NCI-H2029 treated with DMSO at 0.1 percent for 48 hours (cell line): Measurements from ENCODE around the gene VTI1B.
"Not testable (repeated sequence)": the region's sequence is repeated elsewhere in the genome, so short reads cannot be mapped to it uniquely, and the experiment has no call there.

Experiments
- DNase-seq: peaks from one replicate; lab custom pipeline; 2025; lab: John Stamatoyannopoulos, UW

Gene VTI1B

GRCh38 chr14:67630186-67630585 lies 44.2 kb downstream of the VTI1B start:
- no peak for DNase-seq

GRCh38 chr14:67627519-67627918 lies 46.9 kb downstream of the VTI1B start:
- no peak for DNase-seq

GRCh38 chr14:67626131-67626530 lies 48.3 kb downstream of the VTI1B start:
- not testable (repeated sequence) for DNase-seq

- peak; percentile 6 for DNase-seq
Measured at GRCh38 chr14:67623114-67623513, 51.3 kb downstream of the VTI1B start.

- peak; percentile 36 for DNase-seq
Measured at GRCh38 chr14:67622675-67623074, 51.8 kb downstream of the VTI1B start.

- no peak for DNase-seq
Measured at GRCh38 chr14:67620217-67620785, 54.1 kb downstream of the VTI1B start.

- DNase-seq: peak; percentile 39
Measured at GRCh38 chr14:67619446-67620216, 54.8 kb downstream of the VTI1B start, which contains the start of gene ARG2. Gene ARG2, plus strand, starts transcription at chr14:67619920. Its CDS starts 58 bp downstream, at chr14:67619978.

- peak; percentile 6 for DNase-seq
Measured at GRCh38 chr14:67618617-67619063, 55.8 kb downstream of the VTI1B start.

- DNase-seq: no peak
Measured at GRCh38 chr14:67610491-67610890, 63.9 kb downstream of the VTI1B start.

GRCh38 chr14:67609642-67610310 lies 64.7 kb downstream of the VTI1B start:
- DNase-seq: no peak

- no peak for DNase-seq
Measured at GRCh38 chr14:67607646-67608045, 66.8 kb downstream of the VTI1B start.

- DNase-seq: no peak
Measured at GRCh38 chr14:67602995-67603545, 71.4 kb downstream of the VTI1B start.

GRCh38 chr14:67602076-67602475 lies 72.4 kb downstream of the VTI1B start:
- no peak for DNase-seq

- DNase-seq: not testable (repeated sequence)
Measured at GRCh38 chr14:67600562-67600974, 73.9 kb downstream of the VTI1B start.

GRCh38 chr14:67599698-67600561 lies 74.5 kb downstream of the VTI1B start, which contains the start of gene PIGH:
Gene PIGH, minus strand, starts transcription at chr14:67600268. Its CDS starts 65 bp downstream, at chr14:67600203.
- DNase-seq: peak; percentile 4
